ENCODE results near the gene ROR1. TPM values are rescaled to one million over a fixed set of nuclear protein-coding genes. Genes with fewer than 3 reads are reported as not detected.
"Not testable (repeated sequence)": the region's sequence is repeated elsewhere in the genome, so short reads cannot be mapped to it uniquely, and the experiment has no call there.

Gene ROR1
- total RNA-seq, 1 donor from 2014 or later: 13.6 TPM

DNA sequence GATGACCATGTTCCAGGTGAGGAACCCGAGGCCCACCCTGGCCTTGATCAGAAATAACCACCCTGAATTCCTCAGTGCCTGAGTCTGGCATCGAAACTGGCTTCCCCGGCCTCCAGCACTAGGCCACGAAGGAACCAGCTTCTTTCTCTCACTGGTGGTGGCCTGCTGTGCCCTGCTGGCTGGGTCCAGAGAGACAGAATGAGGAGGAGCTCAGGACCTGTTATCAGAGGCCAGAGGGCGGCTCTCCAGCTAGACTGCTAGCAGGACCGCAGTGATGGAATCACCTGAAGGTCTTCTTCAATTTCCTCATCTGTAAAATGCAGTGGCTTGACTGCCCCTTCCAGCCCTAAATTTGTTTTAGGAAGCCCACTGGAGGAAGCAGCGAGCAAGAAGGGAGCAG is 20.5 kb downstream of the ROR1 start:
- no peak for DNase-seq

DNA sequence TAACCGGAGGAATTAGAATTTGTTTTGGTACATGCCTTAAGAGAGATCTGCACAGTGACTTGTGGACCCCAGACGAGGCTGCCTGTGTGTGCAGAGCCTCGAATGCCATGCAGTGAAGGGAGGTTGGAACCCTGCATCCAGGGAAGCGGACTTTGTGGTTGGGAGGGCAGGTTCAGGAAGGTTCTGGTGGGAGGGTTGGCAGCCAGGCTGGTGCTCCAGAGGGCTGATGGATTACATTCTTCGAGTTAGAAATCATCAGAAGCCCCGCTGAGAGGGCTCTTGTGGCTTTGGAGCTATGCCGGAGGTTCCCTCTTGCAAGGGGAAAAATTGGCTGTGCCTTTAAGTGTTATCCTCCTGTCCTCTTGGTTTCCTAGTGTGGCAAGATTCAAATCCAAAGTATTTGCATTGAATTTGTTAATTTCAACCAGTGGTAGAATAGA is 21.1 kb downstream of the ROR1 start:
- DNase-seq: no peak

DNA sequence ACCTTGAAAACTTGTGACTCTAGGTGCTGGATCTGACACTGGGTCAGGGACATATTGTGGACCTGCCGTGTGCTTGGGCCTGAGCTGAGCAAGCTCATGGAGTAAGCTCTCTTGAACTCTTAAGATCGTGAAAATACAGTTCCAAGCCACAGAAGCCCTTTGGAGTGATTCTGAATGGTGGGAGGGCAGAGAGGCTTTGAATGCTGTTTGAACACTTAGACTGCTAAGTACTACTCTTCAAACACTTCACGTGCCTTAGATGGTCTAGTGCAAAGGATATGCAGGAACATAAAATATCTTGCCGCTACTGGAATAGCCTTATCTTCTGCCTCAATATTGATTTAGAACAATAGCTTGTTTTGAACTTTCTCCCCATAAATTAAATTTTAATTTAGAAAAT is 21.6 kb downstream of the ROR1 start:
- peak; percentile 29 for DNase-seq

DNA sequence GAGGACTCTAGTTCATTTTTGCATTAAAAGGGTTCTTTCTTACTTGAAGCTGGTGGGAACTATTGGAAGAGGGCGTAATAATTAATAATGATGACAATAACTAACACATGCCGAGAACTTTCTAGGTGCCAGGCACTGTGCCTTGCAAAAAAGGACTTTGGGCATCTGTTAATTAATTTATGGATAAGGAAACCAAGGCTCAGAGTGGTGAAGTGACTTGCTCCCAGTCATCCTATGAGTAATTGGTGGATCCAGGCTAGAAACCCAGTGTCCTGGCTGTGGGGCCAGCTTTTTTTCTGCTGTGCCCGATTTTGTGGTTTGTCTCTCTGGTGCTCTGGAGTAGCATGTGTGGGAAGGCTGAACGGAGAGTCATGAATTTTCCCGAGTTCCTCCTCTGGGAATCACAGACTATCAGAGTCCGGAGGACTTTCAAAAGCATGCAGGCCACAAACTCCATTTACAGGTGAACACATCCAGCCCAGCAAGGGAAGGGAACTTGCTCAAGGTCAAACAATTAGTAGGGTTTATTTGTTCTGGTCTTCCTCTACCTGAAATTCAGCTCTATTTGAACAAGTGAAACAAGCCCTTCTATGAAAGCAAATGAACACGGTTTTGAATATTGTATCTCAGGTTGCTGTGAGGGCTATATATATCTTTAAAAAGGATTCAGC is 23.4 kb downstream of the ROR1 start:
- DNase-seq: no peak

DNA sequence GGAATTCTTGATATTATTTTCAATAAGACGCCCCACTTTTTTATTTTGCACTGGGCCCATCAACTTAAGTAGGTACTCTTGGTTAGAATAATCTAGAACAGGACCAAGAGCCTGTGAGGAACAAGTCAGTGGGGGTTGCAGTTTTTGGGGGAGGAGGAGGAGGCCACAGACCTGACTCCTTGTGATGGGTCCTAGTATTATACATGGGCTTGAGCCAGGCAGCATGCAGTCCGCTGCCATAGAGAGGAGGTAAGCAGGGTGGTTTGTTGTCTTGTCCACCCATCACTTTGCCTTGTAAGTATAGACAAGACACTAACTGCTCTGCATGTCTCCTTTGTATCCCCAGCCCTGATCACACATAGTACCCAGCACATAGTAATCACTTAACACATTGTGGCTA is 24.5 kb downstream of the ROR1 start:
- DNase-seq: no peak

DNA sequence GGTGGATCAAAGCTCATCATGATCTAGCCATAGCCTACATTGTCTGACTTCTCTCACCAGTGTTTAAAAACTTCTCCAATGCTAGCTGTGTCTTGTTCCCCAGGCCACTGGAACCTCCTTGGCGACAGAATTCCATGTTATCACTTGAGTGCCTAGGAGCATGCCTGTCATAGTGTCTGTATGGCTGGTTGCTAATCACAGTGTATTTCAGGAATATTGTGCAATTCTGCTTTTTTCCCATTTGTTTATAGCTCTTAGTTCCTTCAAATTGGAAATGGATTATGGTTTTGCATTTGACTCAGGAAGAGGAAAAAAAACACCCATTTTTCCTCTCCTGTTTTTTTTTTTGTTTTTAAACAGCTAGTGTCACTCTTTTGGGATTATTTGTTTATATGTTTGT is 25.5 kb downstream of the ROR1 start:
- DNase-seq: no peak

DNA sequence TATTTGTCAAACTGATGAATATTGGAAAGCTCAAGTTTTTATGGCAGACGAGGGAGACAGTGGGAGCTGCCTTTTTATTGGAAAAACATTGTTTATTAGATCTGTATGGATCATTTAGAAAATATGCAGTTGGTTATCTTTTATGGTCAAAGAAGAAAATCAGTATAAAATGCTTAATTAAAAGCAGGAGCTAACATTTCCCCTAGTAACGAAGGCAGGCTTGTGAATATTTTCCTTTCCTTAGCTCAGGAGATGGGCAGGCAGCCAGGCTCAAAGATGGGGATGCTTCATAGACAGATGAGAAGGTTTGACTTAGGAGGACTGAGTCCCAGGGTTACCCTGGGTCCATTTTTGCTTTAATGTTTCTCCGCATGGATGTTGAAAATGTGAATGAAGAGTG is 26.0 kb downstream of the ROR1 start:
- DNase-seq: peak; percentile 50

DNA sequence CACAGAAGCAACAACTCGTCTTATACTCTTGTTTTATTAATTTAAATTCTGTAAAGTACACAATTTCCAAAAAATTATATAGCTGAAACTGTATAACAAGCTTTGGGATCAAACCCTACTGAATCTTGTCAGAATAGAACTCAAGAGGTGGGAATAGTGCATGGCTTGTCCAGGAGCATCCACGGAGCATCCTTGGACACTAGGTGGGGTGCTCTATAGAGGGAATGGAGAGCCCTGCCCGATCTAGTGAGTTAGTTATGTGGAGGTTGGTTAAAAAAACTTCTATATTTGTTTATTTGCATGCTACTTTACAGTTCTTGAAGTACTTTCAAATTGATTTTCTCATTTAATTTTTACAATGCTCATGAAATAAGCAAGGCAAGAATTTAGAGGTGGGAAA is 28.3 kb downstream of the ROR1 start:
- DNase-seq: no peak

DNA sequence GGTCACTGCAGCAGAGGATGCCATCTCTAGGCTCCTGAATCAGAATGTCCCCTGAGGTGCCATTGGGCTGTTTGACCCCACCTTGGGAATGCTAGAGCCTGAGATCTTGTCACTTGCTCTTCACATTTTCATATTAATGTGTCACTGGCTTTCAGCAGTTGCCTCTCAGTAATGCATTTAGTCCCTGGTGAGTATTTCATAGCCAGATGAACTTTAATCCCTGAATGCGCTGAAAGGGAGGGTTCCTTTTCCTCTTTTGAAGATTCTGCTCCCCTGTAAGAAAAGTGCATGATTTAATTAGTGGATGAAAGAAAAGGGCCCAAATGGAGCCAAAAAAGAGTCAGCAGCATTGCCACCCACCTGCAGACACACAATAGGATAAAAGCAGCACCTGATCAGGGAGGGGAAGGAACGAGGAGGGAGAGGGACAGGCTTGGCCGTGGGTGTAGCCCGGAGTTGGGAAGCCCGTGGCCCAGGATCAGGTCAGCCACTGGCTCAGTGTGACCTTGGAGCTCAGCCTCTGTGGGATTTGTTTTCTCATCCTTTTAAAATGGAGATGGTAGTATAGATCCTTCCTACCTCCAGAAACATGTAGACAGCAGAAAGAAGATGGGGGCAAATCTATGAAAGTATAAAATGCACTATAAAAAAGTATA is 31.1 kb downstream of the ROR1 start:
- no peak for DNase-seq

DNA sequence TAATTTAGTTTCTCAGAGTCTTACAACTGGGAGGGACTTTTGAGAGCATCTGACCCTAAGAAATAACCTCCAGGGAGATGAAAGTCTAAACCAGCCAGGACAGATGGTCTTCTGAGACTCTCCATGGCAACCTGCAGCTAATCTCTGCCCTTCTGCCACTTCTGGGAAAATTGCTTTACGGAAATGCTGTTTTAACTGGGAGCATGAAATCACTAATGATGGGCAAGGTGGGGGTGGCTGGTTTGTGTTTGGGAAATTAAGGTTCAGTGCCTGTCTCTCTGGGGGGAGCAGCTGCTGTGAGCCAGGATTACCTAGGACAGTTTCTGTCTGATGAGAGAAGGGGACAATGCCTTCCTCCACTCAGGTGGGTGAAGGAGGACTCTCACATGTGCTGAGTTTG is 33.2 kb downstream of the ROR1 start:
- DNase-seq: no peak

DNA sequence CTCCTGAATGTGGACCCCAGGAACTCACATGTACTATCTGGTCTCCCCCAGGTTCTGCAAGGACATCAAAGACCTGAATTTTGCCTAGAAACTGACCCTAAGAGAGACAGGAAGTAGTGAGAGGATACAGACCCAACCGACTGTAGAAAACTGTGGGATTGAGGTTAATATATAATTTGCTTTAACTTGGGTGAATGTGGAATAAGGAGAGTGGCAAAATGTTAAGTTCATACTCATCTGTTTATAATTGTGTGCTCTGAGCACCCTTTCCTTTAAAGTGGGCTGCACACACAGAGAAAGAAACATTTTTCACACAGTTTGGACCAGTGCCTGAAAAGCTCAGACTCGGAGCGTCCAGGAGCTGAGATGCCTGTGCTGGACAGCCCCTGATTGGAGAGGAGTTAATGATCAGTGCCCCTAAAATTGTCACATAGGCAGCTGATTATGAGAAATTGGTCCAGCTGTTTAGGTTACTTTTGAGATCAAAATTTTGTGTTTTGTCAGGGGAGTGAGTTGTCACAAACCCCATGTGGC is 37.2 kb downstream of the ROR1 start:
- peak; percentile 28 for DNase-seq

DNA sequence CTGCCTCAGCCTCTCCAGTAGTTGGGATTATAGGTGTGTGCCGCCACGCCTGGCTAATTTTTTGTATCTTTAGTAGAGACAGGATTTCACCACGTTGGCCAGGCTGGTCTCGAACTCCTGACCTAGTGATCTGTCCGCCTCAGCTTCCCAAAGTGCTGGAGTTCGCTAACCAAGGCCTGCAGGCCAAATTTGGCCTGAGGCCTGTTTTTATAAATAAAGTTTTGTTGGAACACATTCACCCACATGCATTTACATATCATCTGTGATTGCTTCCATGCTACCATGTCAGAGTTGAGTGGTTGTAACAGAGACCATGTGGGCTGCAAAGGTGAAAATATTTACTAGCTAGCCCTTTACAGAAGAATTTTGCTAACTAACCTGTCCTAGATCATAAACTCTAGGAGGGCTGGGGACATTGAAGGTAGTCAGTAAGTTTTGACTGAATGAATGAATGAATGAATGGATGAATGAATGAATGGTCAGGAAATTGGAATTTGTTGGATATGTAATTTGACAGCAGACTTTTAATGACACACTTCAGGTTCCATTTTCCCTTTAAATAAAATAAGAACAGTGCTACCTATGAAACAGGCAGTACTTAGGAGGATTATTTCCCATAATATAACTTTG is 38.4 kb downstream of the ROR1 start:
- DNase-seq: no peak

DNA sequence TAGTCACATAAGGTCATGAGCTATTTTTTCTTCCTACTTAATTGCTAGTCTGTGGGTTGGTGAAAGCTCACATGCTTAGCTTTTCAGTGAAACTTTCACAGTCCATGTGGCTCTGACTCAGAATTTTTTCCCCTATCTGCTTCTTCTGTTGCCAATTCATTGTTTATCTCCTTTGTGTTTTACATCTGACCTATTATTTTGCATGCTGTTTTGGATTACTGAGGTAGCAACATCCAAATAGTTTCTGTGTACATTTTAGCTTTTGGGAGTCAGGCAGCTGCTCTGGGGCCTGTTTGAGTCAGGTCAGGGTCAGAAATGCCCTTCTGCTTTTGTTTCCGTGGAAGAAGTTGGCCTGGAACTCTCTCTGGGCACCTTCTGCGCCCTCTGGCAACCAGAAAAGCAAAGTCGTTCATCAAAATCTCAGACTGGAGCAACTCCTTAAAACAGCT is 40.0 kb downstream of the ROR1 start:
- no peak for DNase-seq

DNA sequence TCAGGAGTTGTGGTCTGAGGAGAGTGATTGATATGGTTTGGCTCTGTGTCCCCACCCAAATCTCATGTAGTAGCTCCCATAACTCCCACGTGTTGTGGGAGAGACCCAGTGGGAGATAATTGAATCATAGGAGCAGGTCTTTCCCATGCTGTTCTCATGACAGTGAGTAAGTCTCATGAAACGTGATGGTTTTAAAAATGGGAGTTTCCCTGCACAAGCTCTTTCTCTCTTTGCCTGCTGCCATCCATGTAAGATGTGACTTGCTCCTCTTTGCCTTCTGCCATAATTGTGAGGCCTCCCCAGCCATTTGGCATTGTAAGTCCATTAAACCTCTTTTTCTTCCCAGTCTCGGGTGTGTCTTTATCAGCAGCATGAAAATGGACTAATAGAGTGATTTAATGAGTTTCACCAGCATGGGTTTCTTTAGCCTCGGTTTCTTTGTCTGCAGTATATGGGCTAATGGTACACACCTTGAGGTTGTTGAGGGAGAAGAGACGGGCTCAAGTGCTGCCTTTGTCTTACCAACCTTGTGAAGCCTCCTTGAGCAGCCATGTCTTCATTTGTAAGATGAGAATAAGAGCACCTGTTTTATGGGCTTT is 42.5 kb downstream of the ROR1 start:
- not testable (repeated sequence) for DNase-seq

DNA sequence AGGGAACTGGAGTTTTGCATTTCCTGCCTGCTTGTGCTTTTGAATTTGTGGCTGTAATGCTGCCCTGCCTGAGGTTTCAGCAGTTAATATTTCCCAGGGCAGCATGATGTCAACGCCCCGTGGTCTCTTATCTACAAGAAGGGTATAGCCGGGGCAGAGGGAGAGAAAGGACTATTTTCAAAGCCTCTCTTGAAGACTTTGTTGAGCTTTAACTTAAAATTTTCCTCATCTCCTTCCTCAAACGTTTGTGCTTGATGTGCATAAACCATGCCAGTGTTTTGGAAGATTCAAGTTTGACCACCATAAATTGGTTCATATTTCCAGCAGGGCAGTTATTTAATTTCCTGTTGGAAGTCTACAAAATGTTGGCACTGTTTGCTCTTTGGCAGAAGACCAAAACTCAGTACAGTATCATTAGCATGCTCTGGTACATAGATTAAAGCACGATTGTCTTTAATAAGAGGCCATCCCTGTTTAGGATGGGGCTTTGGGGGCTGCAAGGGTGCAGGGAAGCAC is 43.4 kb downstream of the ROR1 start:
- DNase-seq: peak; percentile 43

DNA sequence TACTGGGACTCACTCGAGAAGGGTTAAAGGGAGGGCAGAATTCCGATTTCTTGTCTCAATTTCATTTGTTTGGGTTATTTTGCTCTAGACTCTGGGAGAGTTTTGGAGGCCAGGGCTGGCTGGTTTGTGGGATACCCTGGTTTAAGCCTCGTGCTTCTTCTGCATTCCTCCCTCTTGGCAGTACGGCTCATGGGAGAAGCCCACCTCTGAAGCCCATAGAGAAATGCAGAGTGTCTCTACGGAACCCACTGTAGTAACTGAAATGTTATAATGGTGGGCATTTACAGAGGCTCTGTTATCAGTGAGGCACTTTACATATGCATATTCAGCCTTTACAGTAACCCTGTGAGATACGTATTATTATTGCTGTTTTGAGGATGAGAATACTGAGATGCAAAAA is 43.9 kb downstream of the ROR1 start:
- DNase-seq: no peak

DNA sequence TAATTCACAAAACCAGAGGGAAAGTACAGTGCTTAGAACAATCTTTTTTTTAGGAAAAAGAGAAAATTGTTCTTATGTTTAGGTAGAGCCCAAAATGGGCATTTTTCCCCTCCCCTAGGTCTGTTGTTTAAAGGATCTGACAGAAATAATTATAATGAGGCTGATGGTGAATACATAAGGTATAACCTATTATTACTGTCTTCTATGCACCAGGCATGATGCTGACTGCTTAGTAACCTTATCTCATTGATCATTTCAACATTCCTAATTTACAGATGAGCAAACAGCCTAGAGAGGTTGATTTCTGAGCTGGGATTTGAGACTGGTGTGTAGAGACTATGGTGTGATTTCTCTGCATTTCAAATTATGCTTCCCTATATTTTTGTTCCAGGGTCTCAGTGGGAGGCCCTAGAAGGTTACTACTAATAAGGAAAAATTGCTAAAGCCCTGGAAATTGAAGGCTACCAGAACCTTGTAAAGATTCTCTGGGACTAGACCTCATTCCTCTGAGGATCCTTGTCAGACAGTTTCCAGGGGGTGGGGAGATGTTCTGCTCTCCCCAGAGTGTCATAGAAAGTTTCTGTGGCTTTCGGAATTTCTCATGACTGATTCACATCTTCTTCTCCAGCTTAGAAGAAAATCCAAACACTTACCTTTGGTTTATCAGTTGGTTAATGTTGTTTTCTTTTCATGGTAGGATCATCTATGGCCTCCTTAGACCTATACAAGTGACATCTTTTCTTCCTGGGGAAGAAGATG is 44.9 kb downstream of the ROR1 start:
- DNase-seq: no peak

DNA sequence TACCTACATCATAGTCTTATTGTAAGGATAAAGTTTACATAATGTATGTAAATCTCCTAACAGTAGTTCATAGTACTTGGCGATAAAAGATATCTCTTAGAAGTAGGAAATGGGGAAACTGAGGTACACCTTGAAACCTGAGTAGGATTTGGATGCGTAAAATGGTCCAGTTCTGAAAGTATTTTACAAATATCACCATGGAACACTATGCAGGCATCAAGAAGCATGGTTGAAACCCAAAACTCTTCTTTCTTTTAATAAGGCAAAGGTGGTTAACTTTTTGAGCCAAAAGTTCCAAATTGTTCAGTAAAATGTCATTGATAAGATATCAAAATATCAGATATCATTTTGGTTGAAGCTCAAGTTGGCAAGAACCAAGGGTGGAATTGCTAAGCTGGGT is 46.0 kb downstream of the ROR1 start:
- DNase-seq: no peak

DNA sequence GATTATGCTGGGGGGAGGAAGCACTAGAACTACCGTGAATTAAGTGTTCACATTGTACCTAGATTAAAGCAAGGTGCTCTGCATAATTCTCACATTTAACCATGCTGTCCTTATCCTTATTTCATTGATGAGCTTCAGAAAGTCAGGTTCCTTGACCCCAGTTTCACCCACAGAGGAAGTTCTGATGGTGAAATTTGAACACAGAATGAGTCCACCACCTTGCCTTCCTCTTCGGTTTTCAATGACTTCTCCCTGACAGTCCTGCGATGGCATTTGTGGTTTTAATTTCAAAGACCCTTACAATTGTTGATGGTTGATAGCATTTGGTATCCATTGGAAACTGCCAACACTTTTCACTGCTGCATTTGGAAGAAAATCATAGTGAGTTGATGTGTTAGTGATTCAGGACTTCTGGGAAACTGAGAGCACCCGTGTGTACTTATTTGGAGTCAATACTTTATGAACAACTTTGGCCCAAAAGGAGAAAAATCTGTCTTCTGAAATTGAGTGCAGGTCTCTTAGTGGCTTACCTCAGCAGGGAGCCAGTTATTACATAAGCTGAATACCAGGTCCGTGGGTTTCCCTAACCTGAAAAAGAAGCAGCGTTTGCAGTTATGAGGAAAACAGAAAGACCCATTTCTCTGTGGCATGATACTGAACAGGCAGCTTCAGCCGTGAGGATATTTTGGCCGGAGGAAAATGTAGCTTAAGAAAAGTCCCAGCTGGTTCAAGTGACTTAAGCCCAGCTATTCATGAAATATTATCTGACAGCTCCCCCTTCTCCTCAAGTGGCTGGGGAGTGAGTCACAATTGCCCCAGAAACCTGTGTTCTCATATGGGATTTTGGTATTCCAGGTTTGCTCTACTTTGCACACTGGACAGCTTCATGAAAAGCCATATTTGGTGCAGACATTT is 47.5 kb downstream of the ROR1 start:
- DNase-seq: peak; percentile 50

DNA sequence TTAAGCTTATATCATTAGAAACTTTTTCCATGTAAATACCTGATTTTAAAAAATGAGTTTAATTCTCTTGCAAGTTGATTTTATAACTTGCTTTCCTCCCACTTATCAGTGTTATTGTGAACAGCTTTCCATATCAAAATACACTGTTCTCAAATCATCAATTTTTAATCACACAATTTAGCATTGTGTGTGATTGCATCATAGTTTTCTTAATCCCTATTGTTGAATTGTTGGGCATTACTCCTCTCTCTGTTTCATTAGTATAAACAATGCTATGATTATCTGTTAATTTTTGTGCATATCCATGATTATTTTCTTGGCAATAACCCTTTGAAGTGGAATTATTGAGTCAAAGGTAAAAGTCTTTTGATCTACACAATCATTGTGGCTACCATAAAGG is 48.7 kb downstream of the ROR1 start:
- DNase-seq: no peak

DNA sequence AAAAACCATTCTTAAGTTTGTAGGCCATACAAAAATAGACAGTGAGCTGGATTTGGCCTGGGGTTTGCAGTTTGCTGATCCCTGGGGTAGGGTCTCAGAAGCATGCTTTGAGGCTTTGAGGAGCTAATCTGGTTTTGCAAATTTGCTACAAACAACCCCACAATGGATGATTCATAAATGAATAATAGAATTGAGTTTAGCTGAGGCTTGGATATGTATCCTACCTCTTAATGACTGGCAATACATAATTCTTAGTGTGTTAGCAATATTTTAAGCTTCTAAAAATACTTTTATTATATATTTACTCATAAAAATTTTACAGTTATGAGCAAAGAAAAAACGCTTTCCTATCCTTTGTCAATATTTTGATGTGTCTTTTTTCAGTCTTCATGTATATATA is 50.6 kb downstream of the ROR1 start:
- no peak for DNase-seq
